Muscle layer of duodenum (tissue), 2 donors: ENCODE data around the gene MIER2.
"Not testable (repeated sequence)": the region's sequence is repeated elsewhere in the genome, so short reads cannot be mapped to it uniquely, and the experiment has no call there.

Experiments used
- H3K27ac ChIP-seq: one replicate; pipeline ENCODE4 v1.7.0; 2013; ENCODE audit warnings: mild to moderate bottlenecking, low read length
- H3K27me3 ChIP-seq: one replicate; pipeline ENCODE4 v1.7.0; 2013; ENCODE audit warnings: low read depth, mild to moderate bottlenecking, control low read depth, low read length
- H3K36me3 ChIP-seq, 2 donors: one replicate each; pipeline ENCODE4 v1.7.0; 2013; ENCODE audit warnings: low read length in 2 of 2, control low read depth in 1 of 2, mild to moderate bottlenecking in 1 of 2; ENCODE audit not compliant: insufficient read depth in 2 of 2, control insufficient read depth in 1 of 2
- H3K4me1 ChIP-seq, 2 donors: one replicate each; pipeline ENCODE4 v1.7.0; 2013; ENCODE audit warnings: low read length in 2 of 2, mild to moderate bottlenecking in 2 of 2, control low read depth in 1 of 2, moderate library complexity in 1 of 2; ENCODE audit not compliant: insufficient read depth in 2 of 2, control insufficient read depth in 1 of 2
- H3K4me3 ChIP-seq, 2 donors: one replicate each; pipeline ENCODE4 v1.7.0; 2013; ENCODE audit warnings: low read length in 2 of 2, low read depth in 1 of 2, mild to moderate bottlenecking in 1 of 2
- H3K9me3 ChIP-seq, 2 donors: one replicate each; pipeline ENCODE4 v1.7.0; 2013; ENCODE audit warnings: low read length in 2 of 2, control low read depth in 1 of 2, mild to moderate bottlenecking in 1 of 2; ENCODE audit not compliant: control insufficient read depth in 1 of 2
- donor health status: healthy.

Gene MIER2

DNA sequence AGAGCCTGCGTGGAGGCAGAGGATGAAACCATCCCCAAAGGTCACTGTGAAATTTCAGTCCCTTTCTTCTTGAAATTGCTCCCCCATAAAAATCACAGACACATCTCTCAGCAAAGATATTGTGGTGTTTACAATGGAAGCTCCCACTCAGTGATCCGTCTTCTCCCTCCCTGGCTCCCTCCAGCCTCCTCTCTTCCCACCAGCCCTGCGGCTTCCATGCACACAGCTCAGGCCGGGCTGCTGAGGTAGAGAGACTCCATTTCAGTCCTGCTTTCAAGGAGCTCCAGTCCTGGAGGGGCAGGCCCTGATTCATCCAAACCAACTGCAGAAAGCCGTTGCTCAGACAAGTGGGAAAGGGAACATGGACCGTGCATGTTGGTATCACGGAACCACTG, 24.0 kb upstream of the MIER2 start:
- Histone ChIP-seq H3K4me3 (no peak overlapping the region), H3K27me3 (peaks cover 2% of the 10 kb centered on the region), H3K9me3 (no peaks in the 10 kb centered on the region), H3K36me3 (no peaks in the 10 kb centered on the region), H3K4me1 (no peaks in the 10 kb centered on the region), H3K27ac (no peak overlapping the region)

DNA sequence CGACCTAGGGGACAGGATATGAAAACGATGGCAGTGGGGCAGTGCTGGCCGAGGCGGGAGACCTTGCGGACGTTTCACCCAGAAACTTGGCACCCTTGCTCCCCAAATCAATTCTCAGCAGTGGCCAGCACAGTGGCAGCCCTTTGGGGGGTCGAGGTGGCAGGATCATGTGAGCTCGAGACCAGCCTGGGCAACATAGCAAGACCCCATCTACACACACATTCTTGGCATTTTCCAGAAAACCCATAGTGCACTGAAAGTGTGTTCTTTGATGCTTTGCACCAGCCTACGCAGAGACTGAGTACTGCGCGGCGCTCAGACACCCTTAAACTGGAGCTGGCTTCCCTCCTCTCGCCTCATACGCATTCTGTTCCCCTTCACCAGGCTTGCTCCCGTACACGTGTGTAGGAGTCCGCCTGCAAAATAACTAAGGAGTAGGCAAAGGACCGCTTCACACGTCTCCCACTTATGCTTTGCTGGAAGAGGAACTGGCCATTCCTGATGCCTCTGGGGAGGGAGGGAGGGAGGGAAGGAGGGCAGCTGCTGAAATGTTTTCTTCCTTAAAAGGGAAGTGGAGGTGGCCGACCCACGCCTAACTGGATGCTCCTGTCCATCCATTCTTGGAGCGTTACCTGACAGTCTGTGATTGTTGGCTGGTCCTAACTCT, 23.5 kb upstream of the MIER2 start:
- H3K27me3 ChIP-seq: no peaks in the 10 kb centered on the region
- H3K27ac ChIP-seq: no peak overlapping the region
- H3K36me3 ChIP-seq: no peaks in the 10 kb centered on the region
- no peak overlapping the region for H3K4me3 ChIP-seq
- H3K9me3 ChIP-seq: no peaks in the 10 kb centered on the region
- no peaks in the 10 kb centered on the region for H3K4me1 ChIP-seq

DNA sequence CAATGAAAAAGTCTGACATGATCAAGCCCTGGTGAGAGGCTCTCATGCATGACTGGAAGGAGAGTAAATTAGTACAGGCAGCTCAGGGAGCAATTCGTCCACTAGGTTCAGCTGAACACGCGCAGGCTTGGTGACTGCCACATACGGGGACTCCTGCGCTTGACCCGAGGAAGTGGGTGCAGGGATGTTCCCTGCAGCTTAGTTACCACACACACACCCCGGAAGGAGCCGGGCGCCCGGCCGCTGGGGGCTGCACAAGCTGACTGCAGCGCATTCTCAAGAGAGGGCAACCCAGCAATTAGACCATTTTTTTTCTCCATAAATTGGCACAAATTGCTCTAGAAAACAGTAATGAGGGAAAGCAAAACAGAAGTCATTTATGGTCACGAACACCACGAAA, 23.0 kb upstream of the MIER2 start:
- H3K9me3 ChIP-seq: no peaks in the 10 kb centered on the region
- H3K4me1 ChIP-seq: no peaks in the 10 kb centered on the region
- no peak overlapping the region for H3K4me3 ChIP-seq
- no peak overlapping the region for H3K27ac ChIP-seq
- no peaks in the 10 kb centered on the region for H3K36me3 ChIP-seq
- H3K27me3 ChIP-seq: no peaks in the 10 kb centered on the region

DNA sequence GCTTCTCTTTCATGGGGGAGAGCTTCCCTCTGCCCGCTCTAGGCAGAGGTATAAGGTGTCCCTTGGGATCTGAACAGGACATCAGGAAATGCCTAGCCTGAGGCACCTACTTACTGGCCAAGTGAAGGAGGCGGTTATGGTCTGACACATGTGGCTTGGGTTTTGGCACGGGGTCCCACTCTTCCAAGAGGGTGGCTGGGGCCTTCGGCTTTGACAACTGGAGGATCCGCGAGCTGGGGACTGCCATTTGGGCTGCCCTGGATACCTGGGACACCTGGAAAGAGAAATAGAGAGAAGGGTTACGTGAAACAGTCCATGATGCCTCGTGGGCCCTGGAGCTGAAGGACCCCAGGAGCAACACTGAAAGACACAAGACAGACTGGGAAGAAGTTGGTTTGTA, 22.4 kb upstream of the MIER2 start:
- no peaks in the 10 kb centered on the region for H3K27me3 ChIP-seq
- no peaks in the 10 kb centered on the region for H3K36me3 ChIP-seq
- no peaks in the 10 kb centered on the region for H3K9me3 ChIP-seq
- H3K27ac ChIP-seq: no peak overlapping the region
- no peak overlapping the region for H3K4me3 ChIP-seq
- no peaks in the 10 kb centered on the region for H3K4me1 ChIP-seq

DNA sequence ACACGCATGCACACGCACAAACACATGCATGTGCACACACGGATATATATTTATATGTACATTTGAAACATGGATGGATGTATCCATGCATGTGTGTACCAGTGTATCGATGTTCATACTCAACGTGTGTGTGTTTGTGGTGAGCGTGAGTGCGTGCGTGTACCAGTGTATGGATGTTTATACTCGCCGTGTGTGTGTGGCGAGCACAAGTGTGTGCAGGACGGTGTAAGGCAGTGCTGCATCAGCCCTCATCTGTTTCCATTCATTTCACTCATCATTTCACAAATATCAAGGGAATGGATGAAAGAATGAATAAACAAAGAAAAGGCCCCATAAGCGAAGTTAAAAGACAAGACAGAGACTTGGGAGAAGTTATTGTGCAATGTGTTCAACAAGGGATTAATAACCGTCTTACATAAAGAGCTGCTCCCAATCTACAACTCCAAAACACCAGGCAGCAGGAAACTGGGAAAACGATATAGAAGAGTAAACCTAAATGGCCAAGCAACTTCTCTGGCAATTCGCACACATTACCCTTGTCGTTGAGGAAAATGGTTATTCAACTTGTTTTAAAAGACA, 21.7 kb upstream of the MIER2 start:
- H3K36me3 ChIP-seq: no peaks in the 10 kb centered on the region
- H3K4me3 ChIP-seq: no peak overlapping the region
- no peak overlapping the region for H3K27ac ChIP-seq
- H3K9me3 ChIP-seq: no peaks in the 10 kb centered on the region
- no peaks in the 10 kb centered on the region for H3K27me3 ChIP-seq
- no peaks in the 10 kb centered on the region for H3K4me1 ChIP-seq

DNA sequence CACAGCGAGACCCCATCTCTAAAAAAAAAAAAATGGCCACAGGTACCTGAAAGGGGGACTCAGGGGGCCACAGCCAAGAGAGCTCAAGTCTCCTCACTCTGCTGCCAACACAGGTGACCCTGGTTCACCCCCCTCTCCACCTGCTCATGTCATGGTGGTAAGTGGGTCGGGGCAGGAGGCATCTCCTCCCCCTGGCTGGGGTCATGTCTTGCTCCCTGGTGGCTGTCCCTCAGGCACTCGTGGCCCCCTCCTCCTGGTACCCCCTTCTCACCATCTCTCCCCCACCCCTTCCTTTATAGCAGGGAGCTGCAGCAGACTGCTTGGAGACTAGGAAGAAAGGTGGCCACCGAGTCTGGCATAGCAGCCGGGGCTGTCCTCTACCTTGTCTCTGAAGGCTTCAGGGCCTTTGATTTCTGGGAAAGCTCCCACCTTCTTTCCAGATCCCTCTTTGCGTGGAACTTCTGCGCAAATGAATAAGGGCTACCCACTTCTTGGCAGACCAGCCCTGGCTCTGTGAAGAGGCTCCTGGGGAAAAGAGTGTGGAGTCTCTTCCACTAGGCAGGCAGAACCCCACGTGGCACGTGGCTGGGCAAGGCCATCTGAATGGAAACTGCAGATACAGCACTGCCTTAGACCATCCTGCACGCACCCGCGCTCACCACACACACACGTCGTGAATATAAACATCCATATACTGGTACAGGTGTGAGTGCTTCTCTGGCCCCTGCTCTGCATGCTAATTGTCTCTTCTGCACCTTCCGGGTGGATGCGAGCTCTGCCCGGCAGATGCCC, 20.1 kb upstream of the MIER2 start:
- Histone ChIP-seq H3K4me1 (no peaks in the 10 kb centered on the region), H3K36me3 (no peaks in the 10 kb centered on the region), H3K4me3 (no peak overlapping the region), H3K9me3 (no peaks in the 10 kb centered on the region), H3K27me3 (no peaks in the 10 kb centered on the region), H3K27ac (no peak overlapping the region)

DNA sequence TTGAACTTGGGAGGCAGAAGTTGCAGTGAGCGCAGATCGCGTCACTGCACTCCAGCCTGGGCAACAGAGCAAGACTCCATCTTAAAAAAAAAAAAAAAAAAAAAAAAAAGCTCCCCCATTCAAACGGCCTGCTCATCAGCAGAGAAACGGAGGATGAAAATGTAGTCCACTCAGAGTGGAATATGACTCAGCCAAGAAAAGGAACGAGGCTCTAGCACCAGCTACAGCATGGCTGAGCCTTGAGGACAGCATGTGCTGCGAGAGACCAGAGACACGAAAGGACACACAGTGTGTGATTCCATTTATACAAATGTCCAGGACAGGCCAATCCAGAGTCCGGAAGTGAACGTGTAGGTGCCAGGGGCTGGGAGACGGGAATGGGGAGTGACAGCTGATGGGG, 18.1 kb upstream of the MIER2 start:
- Histone ChIP-seq H3K27ac (no peak overlapping the region), H3K36me3 (no peaks in the 10 kb centered on the region), H3K4me3 (no peak overlapping the region), H3K9me3 (no peaks in the 10 kb centered on the region), H3K4me1 (no peaks in the 10 kb centered on the region), H3K27me3 (no peaks in the 10 kb centered on the region)

DNA sequence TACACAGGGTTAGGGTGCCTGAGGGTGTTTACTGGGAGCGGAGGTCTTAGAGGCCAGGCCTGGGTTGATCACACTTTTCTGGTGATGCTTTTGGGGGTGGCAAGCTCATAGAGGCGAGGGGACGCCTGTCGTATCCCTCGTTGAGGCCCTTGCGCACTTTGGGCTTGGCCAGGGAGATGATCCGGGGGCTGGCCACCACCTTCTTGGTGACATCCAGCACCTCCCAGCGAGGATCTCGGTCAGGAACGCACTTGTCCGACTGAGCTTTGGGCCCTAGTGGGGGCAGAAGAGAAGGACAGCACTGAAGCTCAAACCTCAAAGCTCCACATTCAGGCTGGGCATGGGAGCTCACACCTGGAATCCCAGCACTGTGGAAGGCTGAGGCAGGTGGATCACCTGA, 17.6 kb upstream of the MIER2 start:
- H3K9me3 ChIP-seq: no peaks in the 10 kb centered on the region
- H3K4me3 ChIP-seq: no peak overlapping the region
- H3K27ac ChIP-seq: no peak overlapping the region
- no peaks in the 10 kb centered on the region for H3K4me1 ChIP-seq
- no peaks in the 10 kb centered on the region for H3K27me3 ChIP-seq
- no peaks in the 10 kb centered on the region for H3K36me3 ChIP-seq

DNA sequence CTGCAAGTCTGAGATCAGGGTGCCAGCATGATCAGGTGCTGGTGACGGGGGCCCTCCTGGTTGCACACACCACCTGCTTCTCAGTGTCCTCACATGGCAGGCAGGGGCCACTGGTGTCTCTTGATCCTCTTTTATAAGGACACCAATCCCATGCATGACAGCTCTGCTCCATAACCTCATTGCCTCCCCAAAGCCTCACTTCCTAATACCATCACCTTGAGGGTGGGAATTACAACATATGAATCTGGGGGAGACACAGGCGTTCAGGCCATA, 15.0 kb upstream of the MIER2 start:
- no peaks in the 10 kb centered on the region for H3K4me1 ChIP-seq
- no peak overlapping the region for H3K27ac ChIP-seq

DNA sequence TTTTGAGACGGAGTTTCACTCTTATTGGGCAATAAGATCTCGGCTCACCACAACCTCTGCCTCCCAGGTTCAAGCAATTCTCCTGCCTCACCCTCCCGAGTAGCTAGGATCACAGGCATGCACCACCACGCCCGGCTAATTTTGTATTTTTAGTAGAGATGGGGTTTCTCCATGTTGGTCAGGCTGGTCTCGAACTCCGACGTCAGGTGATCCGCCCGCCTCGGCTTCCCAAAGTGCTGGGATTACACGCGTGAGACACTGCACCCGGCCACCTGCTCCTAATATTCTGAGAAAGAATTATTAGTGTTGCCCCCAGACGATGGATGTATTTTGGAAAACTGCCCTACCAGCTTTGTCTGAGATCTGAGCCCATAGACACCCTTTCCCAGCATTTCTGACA, 10.9 kb upstream of the MIER2 start:
- not testable (repeated sequence) for H3K4me1 ChIP-seq, H3K27me3 ChIP-seq, H3K4me3 ChIP-seq, H3K36me3 ChIP-seq, H3K27ac ChIP-seq
- H3K9me3 ChIP-seq: peaks cover 0 to 20% of the 10 kb centered on the region in 2 donors

More for the DNA sequence above, 15.0 kb upstream of the MIER2 start:
- Histone ChIP-seq H3K27me3 (no peaks in the 10 kb centered on the region), H3K9me3 (peaks cover 0 to 5% of the 10 kb centered on the region in 2 donors), H3K4me3 (no peak overlapping the region), H3K36me3 (no peaks in the 10 kb centered on the region)

DNA sequence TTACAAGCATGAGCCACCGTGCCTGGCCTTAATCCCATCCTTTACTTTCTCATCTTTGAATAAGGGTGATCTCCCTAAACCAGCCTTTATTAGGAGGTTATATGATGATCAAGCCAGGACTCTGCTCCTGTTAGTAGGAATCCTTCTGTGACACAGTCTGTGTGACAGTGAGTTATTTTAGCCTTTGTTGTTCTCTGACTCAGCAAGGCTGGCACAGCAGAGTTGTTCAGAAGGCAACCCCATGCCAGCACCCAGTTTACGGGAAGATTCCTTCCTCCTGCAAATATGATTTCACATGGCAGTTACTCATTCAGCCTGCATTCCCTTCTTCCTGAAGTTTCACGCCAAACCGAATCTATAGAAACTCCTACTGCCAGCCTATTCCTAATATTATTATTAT, 10.5 kb upstream of the MIER2 start:
- no peak overlapping the region for H3K4me3 ChIP-seq
- no peaks in the 10 kb centered on the region for H3K4me1 ChIP-seq
- H3K36me3 ChIP-seq: no peaks in the 10 kb centered on the region
- no peak overlapping the region for H3K27ac ChIP-seq
- H3K27me3 ChIP-seq: no peaks in the 10 kb centered on the region
- H3K9me3 ChIP-seq: peaks cover 0 to 20% of the 10 kb centered on the region in 2 donors
